ENCODE data around the gene MITF.

MITF gene

GRCh38 chr3:69878254-69878653 is 139.0 kb downstream of the MITF start:
- Mint-ChIP-seq H3K4me1 (ENCODE audit: low read depth in 2 of 2) (no peaks in the 10 kb centered on the region), H3K4me3 (no peak overlapping the region), H3K36me3 (ENCODE audit: insufficient read depth) (no peaks in the 10 kb centered on the region), H3K27ac (no peak overlapping the region), H3K27me3 (no peaks in the 10 kb centered on the region), H3K9me3 (no peaks in the 10 kb centered on the region)
- no peak for ATAC-seq (replicated peaks)
- no peak for DNase-seq

- H3K4me3 Mint-ChIP-seq, result no peak overlapping the region
- H3K27me3 Mint-ChIP-seq, result no peaks in the 10 kb centered on the region
- H3K36me3 Mint-ChIP-seq (ENCODE audit: insufficient read depth), result no peaks in the 10 kb centered on the region
- no peaks in the 10 kb centered on the region for H3K9me3 Mint-ChIP-seq
- ATAC-seq (replicated peaks), result no peak
- no peaks in the 10 kb centered on the region for H3K4me1 Mint-ChIP-seq (ENCODE audit: low read depth in 2 of 2)
- H3K27ac Mint-ChIP-seq, result no peak overlapping the region
- DNase-seq, result no peak
Measured at GRCh38 chr3:69879051-69879450, 139.8 kb downstream of the MITF start.

- ATAC-seq (replicated peaks), result no peak
- DNase-seq, result no peak
- no peaks in the 10 kb centered on the region for H3K9me3 Mint-ChIP-seq
- H3K4me1 Mint-ChIP-seq (ENCODE audit: low read depth in 2 of 2), result no peaks in the 10 kb centered on the region
- no peak overlapping the region for H3K4me3 Mint-ChIP-seq
- no peaks in the 10 kb centered on the region for H3K27me3 Mint-ChIP-seq
- no peaks in the 10 kb centered on the region for H3K36me3 Mint-ChIP-seq (ENCODE audit: insufficient read depth)
- no peak overlapping the region for H3K27ac Mint-ChIP-seq
Measured at GRCh38 chr3:69880069-69880640, 140.9 kb downstream of the MITF start.

- Mint-ChIP-seq H3K4me3 (no peak overlapping the region), H3K4me1 (ENCODE audit: low read depth in 2 of 2) (no peaks in the 10 kb centered on the region), H3K36me3 (ENCODE audit: insufficient read depth) (no peaks in the 10 kb centered on the region), H3K27ac (no peak overlapping the region), H3K27me3 (no peaks in the 10 kb centered on the region), H3K9me3 (no peaks in the 10 kb centered on the region)
- ATAC-seq (replicated peaks) (no peak), DNase-seq (no peak)
Measured at GRCh38 chr3:69881051-69881450, 141.8 kb downstream of the MITF start.

GRCh38 chr3:69881756-69882428 is 142.6 kb downstream of the MITF start:
- ATAC-seq (replicated peaks), result no peak
- no peak overlapping the region for H3K27ac Mint-ChIP-seq
- no peaks in the 10 kb centered on the region for H3K36me3 Mint-ChIP-seq (ENCODE audit: insufficient read depth)
- H3K4me3 Mint-ChIP-seq, result no peak overlapping the region
- H3K27me3 Mint-ChIP-seq, result no peaks in the 10 kb centered on the region
- no peak for DNase-seq
- no peaks in the 10 kb centered on the region for H3K4me1 Mint-ChIP-seq (ENCODE audit: low read depth in 2 of 2)
- no peaks in the 10 kb centered on the region for H3K9me3 Mint-ChIP-seq

GRCh38 chr3:69882560-69882959 is 143.3 kb downstream of the MITF start:
- DNase-seq (no peak), ATAC-seq (replicated peaks) (no peak)
- H3K27ac Mint-ChIP-seq, result no peak overlapping the region
- no peaks in the 10 kb centered on the region for H3K27me3 Mint-ChIP-seq
- H3K9me3 Mint-ChIP-seq, result no peaks in the 10 kb centered on the region
- no peaks in the 10 kb centered on the region for H3K4me1 Mint-ChIP-seq (ENCODE audit: low read depth in 2 of 2)
- H3K4me3 Mint-ChIP-seq, result no peak overlapping the region
- H3K36me3 Mint-ChIP-seq (ENCODE audit: insufficient read depth), result no peaks in the 10 kb centered on the region

- H3K27me3 Mint-ChIP-seq, result no peaks in the 10 kb centered on the region
- DNase-seq, result no peak
- no peaks in the 10 kb centered on the region for H3K36me3 Mint-ChIP-seq (ENCODE audit: insufficient read depth)
- H3K4me3 Mint-ChIP-seq, result no peak overlapping the region
- no peak overlapping the region for H3K27ac Mint-ChIP-seq
- no peak for ATAC-seq (replicated peaks)
- no peaks in the 10 kb centered on the region for H3K4me1 Mint-ChIP-seq (ENCODE audit: low read depth in 2 of 2)
- H3K9me3 Mint-ChIP-seq, result no peaks in the 10 kb centered on the region
Measured at GRCh38 chr3:69888040-69888942, 149.0 kb downstream of the MITF start.

GRCh38 chr3:69888943-69889315 is 149.7 kb downstream of the MITF start:
- H3K27me3 Mint-ChIP-seq, result no peaks in the 10 kb centered on the region
- H3K9me3 Mint-ChIP-seq, result no peaks in the 10 kb centered on the region
- H3K4me3 Mint-ChIP-seq, result no peak overlapping the region
- no peaks in the 10 kb centered on the region for H3K4me1 Mint-ChIP-seq (ENCODE audit: low read depth in 2 of 2)
- no peak overlapping the region for H3K27ac Mint-ChIP-seq
- no peak for DNase-seq
- no peak for ATAC-seq (replicated peaks)
- H3K36me3 Mint-ChIP-seq (ENCODE audit: insufficient read depth), result no peaks in the 10 kb centered on the region

- Mint-ChIP-seq H3K9me3 (no peaks in the 10 kb centered on the region), H3K27me3 (no peaks in the 10 kb centered on the region), H3K4me1 (ENCODE audit: low read depth in 2 of 2) (no peaks in the 10 kb centered on the region), H3K27ac (no peak overlapping the region), H3K36me3 (ENCODE audit: insufficient read depth) (no peaks in the 10 kb centered on the region), H3K4me3 (no peak overlapping the region)
- DNase-seq (no peak), ATAC-seq (replicated peaks) (no peak)
Measured at GRCh38 chr3:69890084-69890483, 150.8 kb downstream of the MITF start.

- Mint-ChIP-seq H3K27ac (no peak overlapping the region), H3K9me3 (no peaks in the 10 kb centered on the region), H3K36me3 (ENCODE audit: insufficient read depth) (no peaks in the 10 kb centered on the region), H3K4me1 (ENCODE audit: low read depth in 2 of 2) (no peaks in the 10 kb centered on the region), H3K4me3 (no peak overlapping the region), H3K27me3 (no peaks in the 10 kb centered on the region)
- no peak for ATAC-seq (replicated peaks)
- no peak for DNase-seq
Measured at GRCh38 chr3:69890691-69891090, 151.4 kb downstream of the MITF start.

- Mint-ChIP-seq H3K9me3 (no peaks in the 10 kb centered on the region), H3K4me1 (ENCODE audit: low read depth in 2 of 2) (no peaks in the 10 kb centered on the region), H3K27me3 (no peaks in the 10 kb centered on the region), H3K27ac (no peak overlapping the region), H3K36me3 (ENCODE audit: insufficient read depth) (no peaks in the 10 kb centered on the region), H3K4me3 (no peak overlapping the region)
- no peak for DNase-seq
- no peak for ATAC-seq (replicated peaks)
Measured at GRCh38 chr3:69892706-69893105, 153.4 kb downstream of the MITF start.

- DNase-seq, result no peak
- no peaks in the 10 kb centered on the region for H3K4me1 Mint-ChIP-seq (ENCODE audit: low read depth in 2 of 2)
- H3K4me3 Mint-ChIP-seq, result no peak overlapping the region
- no peak for ATAC-seq (replicated peaks)
- H3K36me3 Mint-ChIP-seq (ENCODE audit: insufficient read depth), result no peaks in the 10 kb centered on the region
- no peaks in the 10 kb centered on the region for H3K27me3 Mint-ChIP-seq
- no peaks in the 10 kb centered on the region for H3K9me3 Mint-ChIP-seq
- no peak overlapping the region for H3K27ac Mint-ChIP-seq
Measured at GRCh38 chr3:69893274-69893673, 154.0 kb downstream of the MITF start.

GRCh38 chr3:69896095-69896494 is 156.8 kb downstream of the MITF start:
- Mint-ChIP-seq H3K4me3 (no peak overlapping the region), H3K27me3 (no peaks in the 10 kb centered on the region), H3K36me3 (ENCODE audit: insufficient read depth) (no peaks in the 10 kb centered on the region), H3K27ac (no peak overlapping the region), H3K9me3 (no peaks in the 10 kb centered on the region), H3K4me1 (ENCODE audit: low read depth in 2 of 2) (no peaks in the 10 kb centered on the region)
- ATAC-seq (replicated peaks) (no peak), DNase-seq (no peak)

GRCh38 chr3:69900331-69900730 is 161.1 kb downstream of the MITF start:
- ATAC-seq (replicated peaks) (no peak), DNase-seq (no peak)
- Mint-ChIP-seq H3K9me3 (peaks cover 0 to 1% of the 10 kb centered on the region in 2 donors), H3K27me3 (no peaks in the 10 kb centered on the region), H3K36me3 (ENCODE audit: insufficient read depth) (no peaks in the 10 kb centered on the region), H3K27ac (no peak overlapping the region), H3K4me3 (no peak overlapping the region), H3K4me1 (ENCODE audit: low read depth in 2 of 2) (no peaks in the 10 kb centered on the region)

Data from effector memory CD8-positive, alpha-beta T cell (primary cell).